ENCODE measurements around the gene COG1. TPM values are rescaled to one million over a fixed set of nuclear protein-coding genes. Genes with fewer than 3 reads are reported as not detected.

The COG1 gene
- polyA plus RNA-seq, 1 of the 3 experiments (the other 2 are of a cell fraction), result 52.8 TPM

DNA sequence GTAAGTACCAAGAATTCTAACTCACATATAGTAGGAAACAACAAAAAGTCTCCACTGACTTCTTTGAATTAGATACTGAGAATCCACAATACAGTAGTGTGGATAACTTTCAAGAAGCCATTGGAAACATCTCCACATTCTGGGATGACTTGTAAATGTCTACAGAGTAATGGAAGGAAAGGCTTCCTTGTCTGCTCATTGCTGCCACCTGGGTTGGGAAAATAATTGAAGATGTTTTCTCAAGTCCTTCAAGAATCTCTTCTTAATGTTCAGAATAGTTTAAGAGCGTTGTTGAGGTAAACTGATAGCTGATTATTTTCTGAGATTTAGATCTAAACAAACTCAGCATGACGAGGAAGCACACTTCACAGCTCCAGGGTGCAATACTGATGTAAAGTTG is 54.9 kb downstream of the COG1 start:
- Histone ChIP-seq H3K9me2 (no peaks in the 10 kb centered on the region), H3K9ac (no peak overlapping the region), H3K4me1 (ENCODE audit: control insufficient read depth in 1 of 2, insufficient read depth in 2 of 2, low read depth in 1 of 2, low read length in 1 of 2) (no peaks in the 10 kb centered on the region), H4K20me1 (ENCODE audit: insufficient read depth) (no peaks in the 10 kb centered on the region), H3K27me3 (ENCODE audit: insufficient read depth) (no peaks in the 10 kb centered on the region), H2AFZ (ENCODE audit: low read depth) (no peak overlapping the region), H3K9me3 (no peaks in the 10 kb centered on the region), H3F3A (replicated peaks; ENCODE audit: insufficient read depth) (no peaks in the 10 kb centered on the region), H3K79me2 (ENCODE audit: insufficient read depth) (no peaks in the 10 kb centered on the region), H3K36me3 (replicated peaks in 1 of 2; ENCODE audit: control insufficient read depth in 1 of 2, insufficient read depth in 2 of 2, low read length in 1 of 2) (peaks cover 33 to 49% of the 10 kb centered on the region in 2 experiments), H3K4me3 (ENCODE audit: low read depth in 2 of 2, low read length in 1 of 2) (no peak overlapping the region), H3K4me2 (no peak overlapping the region), H3K27ac (ENCODE audit: low read depth in 2 of 2, low read length in 1 of 2) (no peak overlapping the region)
- no peak for DNase-seq
- 90% methylated on average over 2 of the region's 2 CpGs for WGBS (ENCODE audit: low lambda C conversion rate)
- POLR2A ChIA-PET, result no interaction called here
- CTCF ChIA-PET, result interaction anchor here (0.9 to 22.4 kb wide), 6 partner anchors 7 to 691 kb away, joined by 3 to 691 read pairs (median 16); no protein-coding TSS in a partner anchor
- TF ChIP-seq FOSL2 (IDR thresholded peaks at IDR 0.05; ENCODE audit: borderline replicate concordance, low read depth) (no peak), SMC3 (IDR thresholded peaks at IDR 0.05; ENCODE audit: low read depth, low read length) (peak; percentile 26; the same call in 1 of the 2 replicates), RAD21 (IDR thresholded peaks at IDR 0.05; ENCODE audit: low read length) (no peak), ELF1 (IDR thresholded peaks at IDR 0.05) (no peak)
- TF ChIP-seq, protein P1, sequence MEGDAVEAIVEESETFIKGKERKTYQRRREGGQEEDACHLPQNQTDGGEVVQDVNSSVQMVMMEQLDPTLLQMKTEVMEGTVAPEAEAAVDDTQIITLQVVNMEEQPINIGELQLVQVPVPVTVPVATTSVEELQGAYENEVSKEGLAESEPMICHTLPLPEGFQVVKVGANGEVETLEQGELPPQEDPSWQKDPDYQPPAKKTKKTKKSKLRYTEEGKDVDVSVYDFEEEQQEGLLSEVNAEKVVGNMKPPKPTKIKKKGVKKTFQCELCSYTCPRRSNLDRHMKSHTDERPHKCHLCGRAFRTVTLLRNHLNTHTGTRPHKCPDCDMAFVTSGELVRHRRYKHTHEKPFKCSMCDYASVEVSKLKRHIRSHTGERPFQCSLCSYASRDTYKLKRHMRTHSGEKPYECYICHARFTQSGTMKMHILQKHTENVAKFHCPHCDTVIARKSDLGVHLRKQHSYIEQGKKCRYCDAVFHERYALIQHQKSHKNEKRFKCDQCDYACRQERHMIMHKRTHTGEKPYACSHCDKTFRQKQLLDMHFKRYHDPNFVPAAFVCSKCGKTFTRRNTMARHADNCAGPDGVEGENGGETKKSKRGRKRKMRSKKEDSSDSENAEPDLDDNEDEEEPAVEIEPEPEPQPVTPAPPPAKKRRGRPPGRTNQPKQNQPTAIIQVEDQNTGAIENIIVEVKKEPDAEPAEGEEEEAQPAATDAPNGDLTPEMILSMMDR (IDR thresholded peaks at IDR 0.05), result peak; percentile 41

DNA sequence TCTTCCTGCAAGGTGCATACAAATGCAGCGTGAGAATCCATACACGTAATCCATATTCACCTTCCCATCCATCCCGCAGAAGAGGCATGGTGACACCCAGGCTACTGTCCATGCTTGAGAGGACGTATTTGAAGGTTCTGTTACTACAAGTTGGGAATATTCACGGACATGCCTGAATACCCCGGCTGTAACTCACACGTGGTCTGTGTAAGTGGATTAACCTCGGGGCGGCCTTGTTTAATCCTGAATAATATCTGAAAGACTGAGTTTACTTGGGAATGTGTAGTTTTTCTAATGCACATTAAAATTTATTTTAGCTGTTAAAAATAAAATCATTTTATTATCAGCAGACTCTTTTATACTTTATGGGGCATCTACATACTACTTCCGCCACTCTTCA is 55.7 kb downstream of the COG1 start:
- H3K4me3 ChIP-seq (ENCODE audit: low read depth in 2 of 2, low read length in 1 of 2), result no peak overlapping the region
- no peaks in the 10 kb centered on the region for H3F3A ChIP-seq (replicated peaks; ENCODE audit: insufficient read depth)
- ChIA-PET POLR2A (no interaction called here), CTCF (interaction anchor here (0.6 to 22.4 kb wide), 6 partner anchors 8 to 522 kb away, joined by 3 to 691 read pairs (median 4); no protein-coding TSS in a partner anchor)
- H3K4me1 ChIP-seq (ENCODE audit: control insufficient read depth in 1 of 2, insufficient read depth in 2 of 2, low read depth in 1 of 2, low read length in 1 of 2), result no peaks in the 10 kb centered on the region
- no peaks in the 10 kb centered on the region for H3K79me2 ChIP-seq (ENCODE audit: insufficient read depth)
- no peak overlapping the region for H2AFZ ChIP-seq (ENCODE audit: low read depth)
- TF ChIP-seq GATA2 (CRISPR knock-in tag; IDR thresholded peaks at IDR 0.05), result no peak
- TF ChIP-seq FOXJ3 (CRISPR knock-in tag; IDR thresholded peaks at IDR 0.05), result no peak
- TF ChIP-seq, protein P2, sequence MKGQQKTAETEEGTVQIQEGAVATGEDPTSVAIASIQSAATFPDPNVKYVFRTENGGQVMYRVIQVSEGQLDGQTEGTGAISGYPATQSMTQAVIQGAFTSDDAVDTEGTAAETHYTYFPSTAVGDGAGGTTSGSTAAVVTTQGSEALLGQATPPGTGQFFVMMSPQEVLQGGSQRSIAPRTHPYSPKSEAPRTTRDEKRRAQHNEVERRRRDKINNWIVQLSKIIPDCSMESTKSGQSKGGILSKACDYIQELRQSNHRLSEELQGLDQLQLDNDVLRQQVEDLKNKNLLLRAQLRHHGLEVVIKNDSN (IDR thresholded peaks at IDR 0.05; ENCODE audit: borderline replicate concordance, low read depth), result no peak
- no peak for TF ChIP-seq RFX5 (IDR thresholded peaks at IDR 0.05; ENCODE audit: low read length)
- TF ChIP-seq FOXM1 (IDR thresholded peaks at IDR 0.05; ENCODE audit: low read depth), result no peak
- TF ChIP-seq, protein P3, sequence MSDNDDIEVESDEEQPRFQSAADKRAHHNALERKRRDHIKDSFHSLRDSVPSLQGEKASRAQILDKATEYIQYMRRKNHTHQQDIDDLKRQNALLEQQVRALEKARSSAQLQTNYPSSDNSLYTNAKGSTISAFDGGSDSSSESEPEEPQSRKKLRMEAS (IDR thresholded peaks at IDR 0.05; ENCODE audit: low read depth), result no peak
- no peak for TF ChIP-seq ELF1 (IDR thresholded peaks at IDR 0.05)
- no peak for TF ChIP-seq JUND (IDR thresholded peaks at IDR 0.05)
- TF ChIP-seq CHD2 (IDR thresholded peaks at IDR 0.05; ENCODE audit: low read length, partially characterized antibody), result no peak
- TF ChIP-seq SMC3 (IDR thresholded peaks at IDR 0.05; ENCODE audit: low read depth, low read length), result no peak
- TF ChIP-seq, protein P4, sequence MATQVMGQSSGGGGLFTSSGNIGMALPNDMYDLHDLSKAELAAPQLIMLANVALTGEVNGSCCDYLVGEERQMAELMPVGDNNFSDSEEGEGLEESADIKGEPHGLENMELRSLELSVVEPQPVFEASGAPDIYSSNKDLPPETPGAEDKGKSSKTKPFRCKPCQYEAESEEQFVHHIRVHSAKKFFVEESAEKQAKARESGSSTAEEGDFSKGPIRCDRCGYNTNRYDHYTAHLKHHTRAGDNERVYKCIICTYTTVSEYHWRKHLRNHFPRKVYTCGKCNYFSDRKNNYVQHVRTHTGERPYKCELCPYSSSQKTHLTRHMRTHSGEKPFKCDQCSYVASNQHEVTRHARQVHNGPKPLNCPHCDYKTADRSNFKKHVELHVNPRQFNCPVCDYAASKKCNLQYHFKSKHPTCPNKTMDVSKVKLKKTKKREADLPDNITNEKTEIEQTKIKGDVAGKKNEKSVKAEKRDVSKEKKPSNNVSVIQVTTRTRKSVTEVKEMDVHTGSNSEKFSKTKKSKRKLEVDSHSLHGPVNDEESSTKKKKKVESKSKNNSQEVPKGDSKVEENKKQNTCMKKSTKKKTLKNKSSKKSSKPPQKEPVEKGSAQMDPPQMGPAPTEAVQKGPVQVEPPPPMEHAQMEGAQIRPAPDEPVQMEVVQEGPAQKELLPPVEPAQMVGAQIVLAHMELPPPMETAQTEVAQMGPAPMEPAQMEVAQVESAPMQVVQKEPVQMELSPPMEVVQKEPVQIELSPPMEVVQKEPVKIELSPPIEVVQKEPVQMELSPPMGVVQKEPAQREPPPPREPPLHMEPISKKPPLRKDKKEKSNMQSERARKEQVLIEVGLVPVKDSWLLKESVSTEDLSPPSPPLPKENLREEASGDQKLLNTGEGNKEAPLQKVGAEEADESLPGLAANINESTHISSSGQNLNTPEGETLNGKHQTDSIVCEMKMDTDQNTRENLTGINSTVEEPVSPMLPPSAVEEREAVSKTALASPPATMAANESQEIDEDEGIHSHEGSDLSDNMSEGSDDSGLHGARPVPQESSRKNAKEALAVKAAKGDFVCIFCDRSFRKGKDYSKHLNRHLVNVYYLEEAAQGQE (IDR thresholded peaks at IDR 0.05; ENCODE audit: low read depth, low read length), result no peak
- H3K27ac ChIP-seq (ENCODE audit: low read depth in 2 of 2, low read length in 1 of 2), result no peak overlapping the region
- no peaks in the 10 kb centered on the region for H3K9me2 ChIP-seq
- H4K20me1 ChIP-seq (ENCODE audit: insufficient read depth), result no peaks in the 10 kb centered on the region
- no peak overlapping the region for H3K9ac ChIP-seq
- no peaks in the 10 kb centered on the region for H3K27me3 ChIP-seq (ENCODE audit: insufficient read depth)
- peaks cover 30 to 47% of the 10 kb centered on the region in 2 experiments for H3K36me3 ChIP-seq (replicated peaks in 1 of 2; ENCODE audit: control insufficient read depth in 1 of 2, insufficient read depth in 2 of 2, low read length in 1 of 2)
- 89% methylated on average over 10 of the region's 10 CpGs for WGBS (ENCODE audit: low lambda C conversion rate)
- no peak for DNase-seq
- H3K9me3 ChIP-seq, result no peaks in the 10 kb centered on the region
- no peak overlapping the region for H3K4me2 ChIP-seq
